ENCODE measurements around the gene CRHR1.

DNA sequence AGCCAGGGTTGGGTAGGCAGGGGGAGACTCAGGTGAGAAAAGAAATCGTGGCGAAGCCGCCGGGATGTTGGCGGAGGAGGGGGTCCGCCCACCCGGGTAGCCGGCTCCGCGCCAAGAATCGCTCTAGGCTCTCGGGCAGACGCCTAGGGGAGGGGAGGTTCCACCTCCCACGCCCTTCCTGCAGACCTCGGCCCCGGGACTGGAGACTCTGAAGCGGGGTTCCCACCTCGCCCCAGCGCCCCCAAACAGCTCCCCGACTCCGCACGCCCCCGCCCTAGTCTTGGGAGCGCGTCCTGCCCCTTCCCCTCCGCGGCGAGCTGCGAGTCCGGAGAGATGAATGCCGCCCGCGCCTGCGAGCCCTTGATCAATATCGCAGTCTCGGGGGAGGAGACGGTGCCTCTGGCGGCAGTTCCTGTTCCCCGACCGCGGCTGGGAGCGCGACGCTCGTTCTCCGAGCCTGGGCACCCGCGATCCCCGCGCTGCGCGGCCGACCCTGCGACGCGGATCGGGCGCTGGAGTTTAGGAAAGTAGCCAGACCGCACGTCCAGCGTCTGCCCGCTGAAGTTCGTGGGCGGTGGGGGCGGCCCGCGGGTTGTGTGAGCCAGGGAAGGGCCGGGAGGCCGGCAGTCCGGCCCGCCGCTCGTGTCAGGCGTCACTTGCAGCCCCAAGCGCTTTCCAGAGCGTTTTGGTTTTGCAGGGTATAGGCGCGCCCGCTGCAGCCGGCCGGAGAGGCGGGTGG is 790 bp downstream of the CRHR1 start:
- TF ChIP-seq POLR2A (IDR thresholded peaks at IDR 0.05) = no peak
- TF ChIP-seq, protein P1, sequence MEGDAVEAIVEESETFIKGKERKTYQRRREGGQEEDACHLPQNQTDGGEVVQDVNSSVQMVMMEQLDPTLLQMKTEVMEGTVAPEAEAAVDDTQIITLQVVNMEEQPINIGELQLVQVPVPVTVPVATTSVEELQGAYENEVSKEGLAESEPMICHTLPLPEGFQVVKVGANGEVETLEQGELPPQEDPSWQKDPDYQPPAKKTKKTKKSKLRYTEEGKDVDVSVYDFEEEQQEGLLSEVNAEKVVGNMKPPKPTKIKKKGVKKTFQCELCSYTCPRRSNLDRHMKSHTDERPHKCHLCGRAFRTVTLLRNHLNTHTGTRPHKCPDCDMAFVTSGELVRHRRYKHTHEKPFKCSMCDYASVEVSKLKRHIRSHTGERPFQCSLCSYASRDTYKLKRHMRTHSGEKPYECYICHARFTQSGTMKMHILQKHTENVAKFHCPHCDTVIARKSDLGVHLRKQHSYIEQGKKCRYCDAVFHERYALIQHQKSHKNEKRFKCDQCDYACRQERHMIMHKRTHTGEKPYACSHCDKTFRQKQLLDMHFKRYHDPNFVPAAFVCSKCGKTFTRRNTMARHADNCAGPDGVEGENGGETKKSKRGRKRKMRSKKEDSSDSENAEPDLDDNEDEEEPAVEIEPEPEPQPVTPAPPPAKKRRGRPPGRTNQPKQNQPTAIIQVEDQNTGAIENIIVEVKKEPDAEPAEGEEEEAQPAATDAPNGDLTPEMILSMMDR (IDR thresholded peaks at IDR 0.05) = no peak

Measured in uterus (tissue), 2 donors.